T47D (cell line): ENCODE data around the gene TBC1D16.

Experiments used
- DNase-seq, 2 experiments: peaks; one replicate each; pipeline versions ENCODE4 v3.0.0 to v3.0.0-alpha.2; 2011 to 2012; ENCODE audit warnings: low read depth in 1 of 2, low spot score in 1 of 2
- JUND ChIP-seq: IDR thresholded peaks from 2 replicates; pipeline ENCODE4 v1.6.1; 2012; ENCODE audit warnings: low read depth
- in situ Hi-C: cut with HindIII; loops from 2 replicates; pipeline ENCODE4 v1.10.0; 2016; ENCODE audit warnings: low sequenced_read_pairs, low pct_unique_long_range_greater_than_20kb

The TBC1D16 gene

DNA sequence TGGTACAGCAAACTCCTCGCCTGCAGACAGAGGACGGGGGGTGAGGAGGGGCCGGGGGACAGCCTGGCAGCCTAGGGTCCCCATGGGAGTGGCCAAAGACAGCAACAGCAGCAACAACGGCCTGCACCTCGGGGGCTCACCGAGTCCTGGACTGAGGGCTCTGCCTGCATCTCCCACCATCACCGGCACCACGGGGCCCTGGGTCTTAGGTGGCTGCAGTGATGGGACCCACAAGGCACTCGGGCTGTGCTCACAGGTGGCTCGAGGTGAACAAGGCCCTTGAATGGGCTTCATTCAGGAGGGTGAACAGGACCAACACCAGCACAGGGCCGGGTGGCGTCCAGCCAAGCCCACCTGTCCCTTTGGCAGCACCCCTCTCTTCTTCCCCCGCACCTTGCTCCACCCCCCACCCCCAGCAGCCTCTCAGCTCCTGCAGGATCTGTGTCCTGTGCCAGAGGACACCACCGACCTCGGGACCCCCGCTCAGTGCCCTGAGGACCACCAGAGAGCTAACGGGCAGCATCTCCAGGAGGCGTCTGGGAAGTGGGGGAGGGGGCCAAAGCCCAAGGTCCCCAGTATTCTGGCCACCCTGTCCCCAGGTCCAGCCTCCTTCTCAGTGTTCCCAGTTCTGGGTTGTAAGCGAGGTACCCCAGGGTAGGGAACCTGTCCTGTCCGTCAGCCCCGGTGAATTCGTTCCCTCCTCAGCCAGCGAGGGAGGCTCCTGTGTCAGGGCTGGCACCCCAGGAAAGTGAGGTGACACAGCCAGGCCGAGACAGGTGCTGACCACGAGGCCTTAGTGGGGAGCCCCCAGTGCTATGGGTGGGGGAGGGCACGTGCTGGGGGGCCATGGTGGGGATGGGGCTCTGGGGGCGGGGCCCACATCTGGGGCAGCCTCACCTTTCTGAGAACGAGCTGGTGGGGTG is 94.3 kb downstream of the TBC1D16 start:
- in situ Hi-C loops = no loop called here
- no peak for TF ChIP-seq JUND
- DNase-seq = no peak

DNA sequence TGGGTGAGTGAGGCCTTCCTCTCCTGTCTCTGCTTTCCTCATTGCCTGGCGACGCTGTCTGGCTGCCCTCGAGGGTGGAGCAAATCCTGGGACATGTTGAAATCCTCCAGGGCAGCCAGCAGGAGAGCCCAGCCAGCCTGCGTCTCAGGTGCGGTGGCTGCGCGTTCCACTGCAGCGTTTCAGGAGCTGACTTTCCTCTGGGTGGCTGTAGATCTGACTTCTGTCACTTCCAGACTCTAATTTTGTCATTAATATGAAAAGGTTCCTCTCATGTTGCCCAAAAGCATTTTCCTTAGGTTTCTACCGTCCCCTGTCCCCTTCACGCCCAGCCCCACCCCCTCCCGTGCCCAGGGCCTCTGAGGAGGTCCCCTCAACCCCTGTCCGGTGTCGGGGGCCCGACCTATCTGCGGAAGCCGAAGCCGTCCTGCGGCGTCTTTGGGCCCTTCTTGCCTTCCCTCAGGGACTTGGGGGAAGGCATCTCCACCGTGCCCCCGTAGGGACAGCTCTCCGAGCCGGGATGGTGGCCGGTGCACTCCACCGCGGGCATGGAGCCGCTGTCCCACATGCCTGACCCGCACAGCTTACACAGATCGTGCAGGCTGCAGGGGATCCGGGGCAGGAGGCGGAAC is 95.1 kb downstream of the TBC1D16 start:
- no peak for TF ChIP-seq JUND
- in situ Hi-C loops = no loop called here

DNA sequence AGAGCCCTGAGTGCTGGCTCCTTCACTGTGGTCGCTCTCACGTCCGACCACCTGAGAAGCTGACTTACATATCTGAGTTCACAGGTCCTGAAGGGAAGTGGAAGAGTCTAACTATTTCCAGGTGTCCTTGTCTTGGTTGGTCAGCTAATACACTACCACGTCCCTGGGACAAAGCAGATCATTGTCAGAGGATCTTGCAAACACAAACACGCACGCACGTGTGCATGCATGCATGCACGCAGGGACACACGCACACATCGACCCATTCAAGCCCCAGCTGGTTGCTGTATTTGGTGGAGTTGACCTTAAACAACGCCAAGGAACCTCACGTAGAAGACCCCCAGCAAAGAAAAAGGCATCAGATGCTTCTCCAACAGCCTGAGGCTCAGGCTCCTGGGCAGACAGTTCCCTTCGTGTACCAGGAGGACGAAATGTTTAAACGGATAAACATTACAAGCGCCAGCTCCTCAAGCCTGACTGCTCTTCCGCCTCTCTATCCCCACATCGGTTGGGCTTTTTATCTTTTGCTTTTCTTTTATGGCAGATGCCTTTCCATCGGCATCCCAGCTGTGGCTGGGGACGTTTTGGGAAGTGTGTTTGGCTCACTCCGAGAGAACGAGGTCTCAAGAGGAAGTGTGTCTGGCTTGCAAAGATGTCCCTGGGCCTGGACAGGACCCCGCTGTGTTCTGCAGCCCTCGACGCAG is 95.8 kb downstream of the TBC1D16 start:
- TF ChIP-seq JUND = no peak
- no peak for DNase-seq
- in situ Hi-C loops = no loop called here

More for the DNA sequence above, 95.1 kb downstream of the TBC1D16 start:
- no peak for DNase-seq

DNA sequence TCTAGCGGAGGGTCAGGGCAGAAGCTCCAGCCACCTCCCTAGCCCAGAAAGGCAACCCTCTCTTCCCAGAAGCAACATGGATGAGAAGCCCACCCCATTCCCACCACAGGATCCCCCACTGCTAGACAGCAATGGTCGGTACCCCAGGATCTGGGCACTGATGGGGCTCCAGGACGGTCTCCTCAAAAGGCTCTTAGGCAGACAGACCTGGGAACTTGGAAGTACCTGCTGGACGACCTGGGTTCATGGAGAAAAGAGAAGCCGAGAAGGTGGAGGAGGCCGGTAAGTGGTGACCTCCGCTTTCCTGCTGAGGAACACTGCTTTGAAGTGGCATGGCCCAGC is 96.6 kb downstream of the TBC1D16 start:
- TF ChIP-seq JUND = no peak
- no peak for DNase-seq
- in situ Hi-C loops = no loop called here

DNA sequence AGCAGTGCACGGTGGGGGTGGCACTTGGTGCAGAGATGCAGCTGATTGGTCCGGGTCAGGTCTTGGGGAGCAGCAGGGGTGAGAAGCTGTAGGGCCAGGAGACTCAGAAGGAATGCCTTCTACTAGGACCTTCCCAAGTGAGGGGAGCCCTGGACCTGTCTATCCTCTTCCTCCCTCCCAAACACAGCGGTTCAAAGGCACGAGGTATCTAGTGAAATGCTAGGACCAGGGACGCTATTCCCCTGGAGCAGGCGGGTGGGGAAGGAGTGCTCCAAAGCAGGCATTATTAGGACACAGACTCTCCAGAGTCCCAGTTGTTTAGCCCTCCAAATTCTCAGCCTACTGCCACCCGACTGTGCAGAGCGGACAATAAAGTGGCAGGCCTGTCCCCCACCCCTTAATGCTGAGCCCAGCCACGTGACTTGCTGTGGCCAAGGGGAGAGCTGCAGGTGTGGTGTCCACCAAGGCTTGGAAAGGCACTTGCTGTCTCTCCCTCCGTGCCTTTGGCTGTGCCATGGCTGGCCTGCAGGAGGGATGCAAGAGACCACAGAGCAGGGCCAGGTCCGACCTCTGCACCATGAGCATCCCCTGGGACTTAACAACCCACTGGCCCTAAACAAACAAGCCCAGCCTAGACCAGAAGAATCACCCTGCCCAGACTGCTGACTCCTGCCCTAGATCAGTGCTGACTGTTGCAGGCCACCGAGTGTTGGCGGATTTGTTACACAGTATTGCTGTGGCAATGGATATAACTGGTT is 97.2 kb downstream of the TBC1D16 start:
- no peak for DNase-seq
- TF ChIP-seq JUND = no peak
- in situ Hi-C loops = no loop called here

DNA sequence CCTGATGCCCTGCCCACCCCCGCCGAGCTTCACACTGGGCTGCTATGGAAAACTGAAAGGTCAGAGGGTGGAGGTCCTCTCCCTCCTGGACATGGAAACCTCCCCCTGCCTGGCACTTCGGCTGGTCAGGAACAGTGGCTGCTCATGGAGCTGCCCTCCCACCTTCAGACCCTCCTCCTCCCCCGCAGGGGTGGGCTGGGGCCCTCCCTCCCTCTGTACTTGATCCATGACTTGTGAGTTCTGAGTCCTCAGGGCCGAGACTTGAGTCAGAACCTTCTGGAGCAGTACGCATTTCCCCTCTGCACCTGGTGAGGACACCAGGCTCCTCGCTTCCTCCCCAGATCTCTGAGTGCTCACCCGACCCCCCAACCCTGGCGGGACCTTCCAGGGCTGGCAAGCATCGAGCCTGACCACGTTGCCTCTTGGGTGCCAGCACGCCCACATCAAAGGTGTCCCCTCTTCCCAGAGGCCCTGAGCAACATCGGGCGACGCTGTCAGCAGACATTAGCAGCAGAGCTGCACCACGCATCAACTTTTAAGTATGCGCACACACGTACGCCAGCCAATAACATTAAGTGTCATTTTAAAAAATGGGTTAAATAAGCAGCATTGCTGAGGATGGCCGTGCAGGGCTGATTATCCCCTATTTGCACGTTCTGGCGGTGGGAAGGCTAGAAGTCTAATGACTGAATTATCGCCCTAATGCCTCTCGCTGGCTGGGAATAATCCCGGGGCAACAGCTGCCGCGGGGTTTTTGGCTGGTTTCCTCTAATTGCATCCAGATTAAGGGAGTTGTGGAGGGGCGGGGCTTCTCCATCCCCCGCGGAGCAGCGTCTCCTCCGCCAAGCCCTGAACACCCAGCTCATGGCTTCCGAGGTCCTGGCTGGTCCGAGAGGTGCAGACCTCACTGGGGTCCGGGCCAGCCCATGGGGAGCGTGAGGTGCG is 98.0 kb downstream of the TBC1D16 start:
- in situ Hi-C loops = no loop called here

DNA sequence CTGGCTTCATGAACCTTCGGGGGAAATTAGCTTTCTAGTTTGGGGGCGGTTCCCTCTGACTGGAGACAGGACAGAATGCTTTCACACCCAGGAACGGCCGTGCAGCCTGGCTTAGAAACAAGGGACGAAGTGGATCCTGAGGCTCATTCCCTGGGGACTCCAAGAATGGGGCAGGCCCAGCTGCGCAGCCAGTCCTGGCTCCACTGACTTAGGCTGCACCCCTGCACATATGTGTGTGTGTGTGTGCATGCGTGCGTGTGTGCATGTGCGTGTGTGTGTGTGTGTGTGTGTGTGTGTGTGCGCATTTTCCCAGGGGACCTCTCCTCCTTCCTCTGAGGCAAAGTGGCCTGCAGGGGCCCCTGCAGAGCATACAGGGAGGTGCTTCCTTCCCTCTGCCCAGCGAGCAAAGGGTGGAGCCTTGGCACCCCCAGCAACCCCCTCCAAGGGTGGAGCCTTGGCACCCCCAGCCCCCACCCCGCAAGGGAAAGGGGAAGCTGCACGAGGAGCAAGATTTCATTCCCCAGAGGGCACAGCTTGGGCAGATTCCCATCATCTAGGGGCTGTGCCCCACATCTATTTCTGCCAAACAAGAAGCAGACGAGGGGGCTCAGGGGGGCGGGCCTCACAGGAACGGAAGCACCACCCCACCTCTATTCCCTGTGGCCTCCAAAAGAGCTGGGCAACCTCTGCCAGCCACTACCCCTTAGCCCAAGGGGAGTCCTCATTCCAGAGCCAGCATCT is 98.9 kb downstream of the TBC1D16 start:
- in situ Hi-C loops = no loop called here
- no peak for TF ChIP-seq JUND
- DNase-seq = no peak

More for the DNA sequence above, 98.0 kb downstream of the TBC1D16 start:
- no peak for DNase-seq
- TF ChIP-seq JUND = no peak

DNA sequence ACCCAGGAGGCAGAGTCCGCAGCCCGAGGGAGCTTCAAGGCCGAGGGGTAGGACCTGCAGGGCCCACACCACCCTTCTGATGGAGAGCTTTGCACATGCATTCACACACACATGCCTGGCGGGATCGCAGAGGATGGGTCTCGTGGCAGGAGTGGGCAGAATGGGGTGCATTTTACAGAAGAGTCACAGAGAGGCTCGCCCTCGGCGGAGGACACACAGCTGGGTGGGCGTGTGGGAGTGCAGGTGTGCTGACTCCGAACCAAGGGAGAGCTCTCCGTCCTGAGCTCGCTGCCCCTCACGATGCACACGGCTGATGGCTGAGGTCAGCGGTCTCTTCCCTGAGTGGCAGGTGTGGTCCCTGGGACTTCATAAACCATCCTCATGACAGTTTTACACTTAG is 99.6 kb downstream of the TBC1D16 start:
- DNase-seq = no peak
- in situ Hi-C loops = no loop called here
- TF ChIP-seq JUND = no peak

DNA sequence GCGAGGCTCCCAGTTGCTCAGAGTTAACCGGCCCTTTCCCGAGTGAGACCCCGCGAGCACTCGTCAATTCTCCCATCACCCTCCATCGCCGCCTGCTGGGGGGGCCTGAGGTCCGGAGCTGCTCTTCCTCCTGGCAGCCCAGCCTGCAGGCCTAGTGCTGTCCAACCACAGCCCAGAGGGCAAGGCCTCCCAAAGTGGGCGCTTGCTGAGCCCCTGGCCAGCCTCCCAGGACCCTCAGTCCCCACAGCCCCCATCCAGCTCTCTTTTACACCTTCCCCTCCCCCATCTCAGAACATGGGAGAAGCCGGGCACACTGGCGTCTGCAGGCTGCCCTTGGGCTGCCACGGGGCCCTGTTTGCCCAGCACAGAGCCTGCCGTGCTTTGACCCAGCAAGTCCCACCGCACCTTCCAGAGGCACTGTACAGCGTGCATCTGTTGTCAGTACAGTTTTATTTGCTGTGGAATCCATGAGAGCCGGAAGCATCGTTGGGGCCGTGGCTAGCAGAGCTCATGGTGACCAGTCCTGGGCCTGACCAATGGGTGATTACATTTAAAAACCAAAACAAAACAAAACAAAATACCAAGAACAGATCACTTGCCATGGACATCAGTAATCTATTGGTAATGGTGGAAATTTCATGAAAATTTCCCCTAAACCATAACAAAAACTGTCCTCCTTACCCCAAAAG is 100.3 kb downstream of the TBC1D16 start:
- in situ Hi-C loops = no loop called here
- no peak for TF ChIP-seq JUND
- DNase-seq = no peak

DNA sequence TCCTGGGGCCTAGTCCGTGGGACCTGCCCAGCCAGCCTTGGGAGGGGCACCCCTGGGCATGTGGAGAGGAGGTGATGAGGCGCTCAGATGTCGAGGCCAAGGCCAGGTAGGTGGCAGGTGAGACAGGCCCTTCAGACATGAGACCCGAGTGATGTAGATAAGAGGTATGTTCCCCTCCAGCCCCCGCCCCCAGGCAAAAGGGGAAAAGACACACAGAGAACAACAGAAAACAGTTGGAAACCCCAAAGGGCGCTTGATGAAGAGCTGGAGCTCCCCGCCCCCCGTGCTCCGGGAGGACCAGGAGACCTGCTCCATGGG is 101.1 kb downstream of the TBC1D16 start:
- DNase-seq = no peak
- in situ Hi-C loops = no loop called here
- TF ChIP-seq JUND = no peak
